SU-DHL-6 (cell line): Measurements from ENCODE around the gene ETS1.

ENCODE experiments used
- CTCF ChIP-seq: fragments of 200-600 bp; sonication (generic); IDR thresholded peaks from one replicate; pipeline ENCODE4 v1.5.1; 2017; ENCODE audit warnings: antibody characterized with exemption, mild to moderate bottlenecking, low read length, moderate library complexity; ENCODE audit not compliant: insufficient read depth, poor library complexity, severe bottlenecking
- EZH2phosphoT487 ChIP-seq: fragments of 200-600 bp; sonication (generic), shearing (Covaris generic); conservative IDR thresholded peaks from 2 replicates; pipeline ENCODE4 v1.6.1; 2018; ENCODE audit warnings: mild to moderate bottlenecking, antibody characterized with exemption, low read length, moderate library complexity, mixed read lengths

GRCh38 chr11:128604723-128605122 is 17.4 kb upstream of the ETS1 start:
- TF ChIP-seq EZH2phosphoT487 (no peak), CTCF (no peak)
